Mesothelial cell of epicardium (in vitro differentiated cells): Measurements from ENCODE around the gene PALLD. TPM values are rescaled to one million over a fixed set of nuclear protein-coding genes. Genes with fewer than 3 reads are reported as not detected.
"Not testable (repeated sequence)": the region's sequence is repeated elsewhere in the genome, so short reads cannot be mapped to it uniquely, and the experiment has no call there.

ENCODE experiments used
- DNase-seq, 2 experiments: peaks; one replicate each; pipeline ENCODE4 v3.0.0; 2021; ENCODE audit warnings: low spot score in 2 of 2; ENCODE audit not compliant: unreplicated experiment in 2 of 2
- H3K27ac Mint-ChIP-seq: 2 replicates; pipeline ENCODE4 v1.8.0; 2021; ENCODE audit warnings: mixed read lengths
- H3K27me3 Mint-ChIP-seq: 2 replicates; pipeline ENCODE4 v1.8.0; 2021; ENCODE audit warnings: low read depth, mixed read lengths
- H3K36me3 Mint-ChIP-seq: 2 replicates; pipeline ENCODE4 v1.8.0; 2021; ENCODE audit warnings: mixed read lengths
- H3K4me1 Mint-ChIP-seq: 2 replicates; pipeline ENCODE4 v1.8.0; 2021; ENCODE audit warnings: mixed read lengths
- H3K4me3 Mint-ChIP-seq: 2 replicates; pipeline ENCODE4 v1.8.0; 2021; ENCODE audit warnings: mild to moderate bottlenecking, moderate library complexity, mixed read lengths
- H3K9me3 Mint-ChIP-seq: 2 replicates; pipeline ENCODE4 v1.8.0; 2021; ENCODE audit warnings: mixed read lengths
- CTCF ChIP-seq: fragments of 200-600 bp; sonication (generic); IDR thresholded peaks from one replicate; pipeline ENCODE4 v1.5.0; 2021; ENCODE audit warnings: antibody characterized with exemption; ENCODE audit not compliant: unreplicated experiment
- total RNA-seq: library from RNA; stranded (reverse); gene quantifications from 3 replicates; pipeline ENCODE4 v1.2.1, GENCODE V29; 2021

The PALLD gene
- total RNA-seq, 1 donor from 2014 or later, result 158 TPM

DNA sequence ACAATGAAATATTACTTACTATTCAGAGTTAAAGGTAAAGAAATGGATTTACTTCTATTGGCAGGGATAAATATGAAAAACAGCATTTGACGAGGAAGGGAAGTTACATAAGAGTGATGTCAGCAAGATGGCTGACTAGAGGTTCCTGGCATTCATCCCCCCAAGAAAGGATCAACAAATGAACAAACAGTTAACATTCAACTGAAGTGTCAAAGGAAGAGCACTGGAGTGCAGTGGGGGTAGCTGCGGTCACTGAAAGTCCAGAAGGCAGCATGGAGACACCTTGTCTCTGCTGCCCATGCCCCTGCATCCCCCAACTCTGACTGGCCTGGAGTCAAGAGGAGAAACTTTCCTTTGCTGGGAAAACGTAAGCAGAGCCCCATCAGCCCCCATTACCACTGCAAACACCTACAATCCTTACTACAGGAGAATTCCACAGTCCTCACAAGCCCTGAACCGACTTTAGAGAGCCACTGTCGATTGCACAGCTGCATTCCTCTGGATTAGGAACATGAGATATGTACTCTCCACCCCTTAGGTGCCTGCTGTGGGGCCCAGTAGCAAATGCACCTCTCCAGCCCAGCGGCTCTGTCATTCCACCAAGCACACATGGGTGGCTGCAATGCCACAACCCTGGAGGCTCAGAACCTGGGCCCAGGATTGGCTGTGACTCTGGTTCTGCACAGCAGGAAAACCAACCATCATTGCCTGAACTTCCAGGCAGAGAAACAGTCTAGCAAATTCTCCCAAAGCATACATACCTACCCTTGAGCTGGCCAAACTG is 433.8 kb downstream of the PALLD start:
- DNase-seq, result no peak
- no peak overlapping the region for H3K4me3 Mint-ChIP-seq
- H3K27ac Mint-ChIP-seq, result no peak overlapping the region
- no peaks in the 10 kb centered on the region for H3K4me1 Mint-ChIP-seq
- H3K27me3 Mint-ChIP-seq, result no peaks in the 10 kb centered on the region
- peaks cover 45% of the 10 kb centered on the region for H3K9me3 Mint-ChIP-seq
- no peak for TF ChIP-seq CTCF
- H3K36me3 Mint-ChIP-seq, result peaks cover 72% of the 10 kb centered on the region

DNA sequence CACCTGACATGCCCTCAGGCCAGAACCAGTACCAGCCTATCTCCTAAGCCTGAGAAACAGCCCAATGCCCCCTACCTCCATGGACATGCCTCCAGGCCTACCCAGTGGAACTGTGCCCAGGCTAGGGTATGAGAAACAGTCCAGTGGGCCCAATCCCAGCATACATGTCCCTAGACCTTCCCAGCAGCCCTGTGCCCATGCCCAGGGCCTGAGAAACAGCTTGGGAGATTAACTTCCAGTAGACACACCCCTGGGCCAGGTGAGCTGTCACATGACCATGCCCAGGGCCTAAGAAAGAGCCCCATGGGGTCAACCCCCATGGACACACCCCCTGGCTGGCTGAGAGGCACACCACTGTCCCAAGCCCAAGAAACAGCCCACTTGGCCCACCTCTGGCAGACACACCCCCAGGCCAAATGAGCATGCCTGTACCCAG is 434.4 kb downstream of the PALLD start:
- DNase-seq, result no peak
- no peak for TF ChIP-seq CTCF
- Mint-ChIP-seq H3K36me3 (peaks cover 77% of the 10 kb centered on the region), H3K27me3 (no peaks in the 10 kb centered on the region), H3K9me3 (peaks cover 49% of the 10 kb centered on the region), H3K4me1 (no peaks in the 10 kb centered on the region), H3K27ac (no peak overlapping the region), H3K4me3 (no peak overlapping the region)

GRCh38 chr4:168932138-168932537 is 435.3 kb downstream of the PALLD start:
- H3K27ac Mint-ChIP-seq, result no peak overlapping the region
- H3K4me3 Mint-ChIP-seq, result no peak overlapping the region
- no peak for TF ChIP-seq CTCF
- no peaks in the 10 kb centered on the region for H3K4me1 Mint-ChIP-seq
- peaks cover 58% of the 10 kb centered on the region for H3K9me3 Mint-ChIP-seq
- H3K36me3 Mint-ChIP-seq, result peaks cover 81% of the 10 kb centered on the region
- H3K27me3 Mint-ChIP-seq, result no peaks in the 10 kb centered on the region
- DNase-seq, result no peak

DNA sequence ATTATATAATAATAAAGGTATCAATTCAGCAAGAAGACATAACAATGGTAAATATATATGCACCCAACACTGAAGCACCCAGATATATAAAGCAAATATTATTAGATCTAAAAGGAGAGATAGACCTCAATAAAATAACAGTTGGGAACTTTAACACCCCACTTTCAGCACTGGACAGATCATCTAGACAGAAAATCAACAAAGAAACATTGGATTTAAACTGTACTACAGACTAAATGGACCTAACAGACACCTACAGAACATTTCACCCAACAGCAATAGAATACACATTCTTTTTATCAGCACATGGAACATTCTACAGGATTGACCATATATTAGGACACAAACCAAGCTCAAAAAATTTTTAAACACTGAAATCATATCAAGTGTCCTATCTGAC is 436.6 kb downstream of the PALLD start:
- no peak overlapping the region for H3K27ac Mint-ChIP-seq
- H3K4me1 Mint-ChIP-seq, result no peaks in the 10 kb centered on the region
- TF ChIP-seq CTCF, result no peak
- no peak for DNase-seq
- H3K27me3 Mint-ChIP-seq, result no peaks in the 10 kb centered on the region
- H3K9me3 Mint-ChIP-seq, result peaks cover 71% of the 10 kb centered on the region
- H3K36me3 Mint-ChIP-seq, result peaks cover 83% of the 10 kb centered on the region
- no peak overlapping the region for H3K4me3 Mint-ChIP-seq

DNA sequence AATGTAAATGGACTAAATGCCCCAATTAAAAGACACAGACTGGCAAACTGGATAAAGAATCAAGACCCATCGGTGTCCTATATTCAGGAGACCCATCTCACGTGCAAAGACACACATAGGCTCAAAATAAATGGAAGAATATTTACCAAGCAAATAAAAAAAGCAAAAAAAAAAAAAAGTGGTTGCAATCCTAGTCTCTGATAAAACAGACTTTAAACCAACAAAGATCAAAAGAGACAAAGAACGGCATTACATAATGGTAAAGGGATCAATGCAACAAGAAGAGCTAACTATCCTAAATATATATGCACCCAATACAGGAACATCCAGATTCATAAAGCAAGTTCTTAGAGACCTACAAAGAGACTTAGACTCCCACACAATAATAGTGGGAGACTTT is 440.6 kb downstream of the PALLD start:
- H3K4me1 Mint-ChIP-seq, H3K4me3 Mint-ChIP-seq, H3K27me3 Mint-ChIP-seq, DNase-seq, H3K27ac Mint-ChIP-seq: not testable (repeated sequence)
- Mint-ChIP-seq H3K9me3 (peaks cover 87% of the 10 kb centered on the region), H3K36me3 (peaks cover 79% of the 10 kb centered on the region)

DNA sequence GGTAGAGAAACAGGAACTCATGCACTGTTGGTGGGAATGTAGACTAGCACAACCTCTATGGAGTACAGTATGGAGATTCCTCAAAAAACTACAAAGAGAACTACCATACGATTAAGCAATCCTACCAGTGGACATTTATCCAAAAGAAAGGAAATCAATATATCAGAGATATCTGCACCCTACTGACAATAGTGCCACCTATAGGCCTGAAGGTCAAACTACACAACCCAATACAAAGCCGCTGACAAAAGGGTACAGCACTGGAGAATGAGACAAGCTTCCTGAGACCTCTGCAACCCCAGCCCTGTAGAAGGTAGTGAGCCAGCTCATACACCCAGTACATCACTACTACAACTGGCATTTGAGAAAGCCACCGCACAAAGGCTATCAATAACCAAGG is 446.1 kb downstream of the PALLD start:
- Mint-ChIP-seq H3K27ac (no peak overlapping the region), H3K4me1 (no peaks in the 10 kb centered on the region), H3K4me3 (no peak overlapping the region), H3K27me3 (no peaks in the 10 kb centered on the region), H3K36me3 (peaks cover 53% of the 10 kb centered on the region), H3K9me3 (peaks cover 61% of the 10 kb centered on the region)
- no peak for DNase-seq
- peak; percentile 59 for TF ChIP-seq CTCF
